Fibroblast of skin of back (primary cell): ENCODE measurements around the gene ZFYVE28.

Experiments
- DNase-seq: peaks from one replicate; pipeline ENCODE4 v3.0.0-alpha.2; 2013

The ZFYVE28 gene

GRCh38 chr4:2428496-2429213 lies 10.2 kb upstream of the ZFYVE28 start:
- no peak for DNase-seq

DNA sequence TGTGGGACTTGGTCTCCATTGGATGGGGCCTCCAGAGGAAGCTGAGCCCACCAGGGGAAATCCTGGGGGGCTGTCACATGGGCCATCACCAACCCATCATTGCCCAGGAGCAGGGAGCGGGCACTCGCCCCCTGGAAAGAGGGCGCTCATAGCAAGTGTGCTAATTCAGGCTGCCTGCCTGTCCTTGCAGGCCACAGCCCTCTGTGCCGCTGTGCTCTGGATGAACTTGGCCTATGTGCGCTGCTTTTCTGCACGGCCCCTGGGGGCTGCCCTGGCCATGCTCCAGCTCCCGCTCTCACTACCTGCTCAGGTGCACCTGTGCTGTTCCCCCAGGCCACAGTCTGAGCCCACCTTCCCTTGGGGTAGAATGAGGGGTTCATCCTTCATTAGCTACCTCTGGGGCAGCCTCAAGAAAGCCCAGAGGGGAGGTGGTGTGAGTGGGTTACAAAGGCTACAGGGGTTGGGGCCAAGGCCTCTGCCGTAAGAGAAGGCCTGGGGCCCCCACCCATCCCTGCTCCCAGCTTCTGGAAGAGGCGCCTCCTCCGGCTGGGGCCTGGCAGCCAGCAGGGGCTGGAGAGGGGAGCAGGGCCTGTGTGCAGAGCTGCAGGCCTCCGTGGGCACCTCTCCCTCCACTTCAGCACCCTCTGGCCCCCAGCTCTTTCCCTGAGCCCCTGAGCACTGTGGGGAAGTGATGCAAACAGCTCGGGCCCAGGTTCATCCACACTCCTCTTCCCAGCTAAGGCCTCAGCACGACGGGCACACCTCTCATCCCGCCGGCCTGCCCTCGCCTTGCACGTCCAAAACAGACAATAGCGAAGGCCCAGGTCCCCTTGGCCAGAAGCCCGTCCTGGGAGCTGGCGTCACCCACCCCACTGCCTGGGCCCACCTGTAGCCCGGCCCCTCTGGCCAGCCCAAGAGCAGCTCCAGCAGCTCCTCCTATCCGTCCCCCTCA lies 9.2 kb upstream of the ZFYVE28 start:
- no peak for DNase-seq

- no peak for DNase-seq
These were observed 8.3 kb upstream of the ZFYVE28 start for GRCh38 chr4:2426711-2427275.

- DNase-seq, result no peak
These were observed 7.6 kb upstream of the ZFYVE28 start for GRCh38 chr4:2426069-2426397.

DNA sequence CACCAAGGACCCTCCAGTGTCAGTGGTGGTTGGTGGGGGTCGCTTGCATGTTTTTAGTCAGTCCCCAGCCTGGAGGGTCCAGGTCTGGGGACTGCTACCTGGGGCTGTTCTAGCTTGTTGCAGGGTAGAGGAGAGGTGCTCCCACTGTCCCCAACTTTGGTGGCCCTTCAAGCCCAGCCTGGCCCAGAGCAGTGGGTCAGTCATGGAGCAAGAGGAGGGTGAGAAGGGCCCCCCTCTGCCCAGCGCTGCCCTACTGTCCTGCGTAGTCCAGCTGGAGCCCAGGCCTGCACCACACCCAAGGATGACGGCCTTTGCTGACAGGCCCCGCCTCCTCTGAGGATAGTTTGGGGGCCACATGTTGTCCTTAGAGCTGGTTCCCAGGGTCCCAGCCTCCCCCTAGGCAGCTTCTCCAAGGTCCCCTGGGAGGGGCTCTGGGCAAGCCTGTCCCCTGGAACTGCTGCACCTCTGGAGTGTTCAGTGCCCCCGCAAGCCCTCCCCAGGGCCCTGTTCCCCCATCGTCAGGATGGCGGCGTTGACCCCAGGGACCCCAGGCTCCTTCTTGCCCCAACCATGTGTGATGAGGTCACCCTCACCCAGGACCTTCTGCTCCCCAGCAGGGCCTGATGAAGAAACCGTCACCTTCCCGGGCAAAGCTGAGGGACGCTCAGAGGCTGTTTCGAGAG lies 7.1 kb upstream of the ZFYVE28 start:
- DNase-seq, result no peak

DNA sequence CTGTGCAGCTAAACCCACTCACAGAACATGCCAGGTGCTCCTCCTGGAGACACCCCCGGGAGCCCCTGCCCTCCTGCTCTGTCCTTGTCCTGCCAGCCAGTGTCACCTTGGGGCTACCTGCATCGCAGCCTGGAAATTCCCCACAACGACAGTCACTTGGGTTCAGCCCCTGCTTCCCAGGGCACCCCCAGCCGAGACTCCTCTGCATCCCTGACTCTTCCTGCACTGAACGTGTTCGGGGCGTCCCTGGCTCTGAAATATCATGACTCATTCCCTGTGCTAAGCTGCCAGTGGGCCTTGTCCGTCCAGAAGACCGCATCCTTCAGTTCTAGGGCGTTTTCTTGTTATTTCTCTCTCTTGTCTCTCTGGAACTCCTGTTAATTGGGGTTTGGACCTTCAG lies 6.1 kb upstream of the ZFYVE28 start:
- no peak for DNase-seq

GRCh38 chr4:2423695-2424094 lies 5.2 kb upstream of the ZFYVE28 start:
- no peak for DNase-seq

GRCh38 chr4:2423066-2423465 lies 4.6 kb upstream of the ZFYVE28 start:
- DNase-seq, result no peak

DNA sequence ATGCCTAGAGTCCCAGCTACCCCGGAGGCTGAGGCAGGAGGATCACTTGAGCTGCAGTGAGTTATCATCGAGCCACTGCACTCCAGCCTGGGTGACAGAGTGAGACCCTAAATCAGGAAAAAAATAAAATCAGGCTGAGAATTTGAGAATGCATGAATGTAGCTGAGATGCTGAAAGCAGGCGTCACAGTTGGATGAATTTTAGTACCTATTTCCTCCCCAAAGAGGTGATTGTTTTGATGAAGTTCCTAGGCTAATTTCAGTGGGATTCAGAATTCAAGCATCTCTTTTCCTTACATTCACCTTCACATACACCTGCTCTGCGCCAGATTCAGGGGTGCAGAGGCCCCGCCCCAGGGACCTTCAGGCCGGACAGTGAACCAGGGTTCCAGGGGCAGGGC lies 3.5 kb upstream of the ZFYVE28 start:
- no peak for DNase-seq

DNA sequence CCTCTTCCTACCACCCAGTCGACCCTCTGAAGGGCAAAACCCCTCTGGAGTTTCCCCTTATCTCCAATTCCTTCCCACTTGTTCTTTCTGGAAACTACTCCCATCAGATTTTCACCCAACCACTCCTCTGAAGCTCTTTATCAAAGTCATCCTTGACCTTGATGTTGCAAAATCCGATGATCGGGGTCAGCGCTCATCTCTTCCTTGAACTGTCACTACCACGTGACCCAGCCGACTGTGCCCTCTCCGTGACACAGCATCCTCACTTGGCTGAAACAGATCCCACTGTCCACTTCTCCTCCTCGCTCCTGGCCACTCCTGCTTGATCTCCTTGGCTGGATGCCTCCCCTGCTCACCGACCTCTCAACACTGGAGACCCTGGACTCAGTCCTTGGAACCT lies 1.4 kb upstream of the ZFYVE28 start:
- DNase-seq, result no peak

GRCh38 chr4:2418650-2419571 lies 466 bp upstream of the ZFYVE28 start, which contains the start of gene CFAP99:
Gene CFAP99, plus strand, starts transcription at chr4:2418955.
- peak; percentile 90 for DNase-seq

DNA sequence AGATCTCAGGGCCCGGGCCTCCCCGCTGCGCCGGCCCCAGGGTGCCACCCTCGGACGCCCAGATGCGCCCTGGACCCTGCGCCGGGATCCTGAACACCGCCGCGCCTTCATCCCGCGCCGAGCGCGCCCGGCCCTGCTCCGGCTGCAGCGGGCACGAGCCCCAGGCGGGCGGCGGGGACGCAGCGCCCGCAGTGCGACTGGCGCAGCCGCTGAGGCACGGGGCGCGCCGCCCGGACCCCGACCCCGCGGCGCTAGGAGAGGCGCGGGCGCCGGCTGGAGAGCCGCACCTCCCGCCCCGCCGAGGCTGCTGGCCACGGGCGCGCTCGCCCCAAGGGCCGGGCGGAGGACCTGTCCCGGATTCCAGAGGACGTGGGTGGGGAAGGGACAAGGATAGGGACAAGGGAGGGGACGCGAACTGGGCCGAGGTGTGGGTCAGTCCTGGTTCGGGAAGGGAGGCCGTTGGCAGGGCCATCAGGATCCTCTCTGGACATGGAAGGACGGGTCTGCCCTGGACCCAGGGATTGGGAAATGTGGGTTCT lies 1.1 kb downstream of the ZFYVE28 start:
- DNase-seq, result no peak

GRCh38 chr4:2416564-2417225 lies 1.8 kb downstream of the ZFYVE28 start:
- DNase-seq, result no peak

GRCh38 chr4:2415881-2416563 lies 2.4 kb downstream of the ZFYVE28 start:
- no peak for DNase-seq

GRCh38 chr4:2415213-2415612 lies 3.2 kb downstream of the ZFYVE28 start:
- no peak for DNase-seq

GRCh38 chr4:2413821-2414610 lies 4.4 kb downstream of the ZFYVE28 start:
- peak; percentile 27 for DNase-seq

DNA sequence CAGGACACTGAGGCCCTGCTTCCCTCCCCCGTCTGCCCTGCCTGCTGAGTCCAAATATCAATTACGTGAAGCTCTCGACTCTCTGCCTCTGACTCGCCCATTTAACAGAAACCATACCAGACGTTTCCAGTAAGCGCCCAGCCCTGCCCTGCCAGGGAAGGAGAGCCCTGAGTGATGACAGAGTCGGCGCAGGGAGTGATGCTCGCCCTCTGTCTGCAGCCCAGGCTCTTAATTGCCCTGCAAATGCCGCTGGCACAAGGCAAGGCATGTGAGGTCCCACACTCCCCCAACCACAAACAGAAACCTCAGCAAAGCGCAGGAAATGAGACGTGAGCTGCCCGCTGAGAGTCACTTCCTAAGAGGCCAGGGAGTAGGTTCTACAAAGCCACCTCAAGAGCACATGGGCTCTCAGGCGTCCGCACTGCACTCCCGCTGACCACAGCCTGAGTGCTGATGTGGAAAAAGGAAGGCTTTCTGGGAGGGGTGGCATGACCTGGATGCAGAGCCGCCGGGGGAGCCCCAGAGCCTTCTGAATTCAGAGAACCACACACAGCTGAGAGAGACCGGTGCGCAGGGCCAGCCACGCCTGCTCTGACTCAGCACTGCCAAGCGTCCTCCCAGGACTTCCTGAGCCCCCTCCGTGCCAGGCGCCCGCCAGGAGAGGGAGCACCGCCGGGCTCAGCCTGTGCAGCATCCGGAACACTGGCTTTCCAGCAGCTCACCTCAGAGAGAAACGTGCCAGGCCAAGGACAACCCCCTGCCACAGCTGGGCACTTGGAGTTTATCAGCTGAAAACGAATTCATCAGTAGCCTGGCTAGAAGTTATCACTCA lies 5.3 kb downstream of the ZFYVE28 start:
- peak; percentile 90 for DNase-seq

DNA sequence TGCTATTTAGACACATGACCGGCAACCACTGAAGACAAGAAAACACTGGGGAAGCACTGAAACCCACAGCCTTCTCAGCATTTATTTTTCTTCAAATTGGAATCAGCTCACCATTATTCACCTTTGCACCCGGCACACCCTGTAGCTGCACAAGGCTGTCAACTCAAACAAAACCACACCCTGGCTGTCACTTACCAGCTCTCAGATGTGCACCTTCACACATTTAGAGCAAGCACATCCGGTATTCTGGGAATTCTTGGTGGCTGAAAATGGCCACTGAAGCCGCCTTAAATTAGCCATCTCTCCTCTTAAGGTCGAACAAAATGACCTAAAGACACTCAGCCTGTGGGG lies 5.9 kb downstream of the ZFYVE28 start:
- DNase-seq, result no peak
